ENCODE measurements around the gene OR51B2. TPM values are rescaled to one million over a fixed set of nuclear protein-coding genes. Genes with fewer than 3 reads are reported as not detected.
"Not testable (repeated sequence)": the region's sequence is repeated elsewhere in the genome, so short reads cannot be mapped to it uniquely, and the experiment has no call there.

Gene OR51B2
- total RNA-seq, 4 donors from 2014 or later, result not detected

GRCh38 chr11:5297721-5298323 is 26.3 kb downstream of the OR51B2 start:
- 49 to 50% methylated on average over 4 of the region's 4 CpGs for WGBS, 2 donors (ENCODE audit: low coverage in 1 of 2)
- no peaks in the 10 kb centered on the region for H3K4me1 ChIP-seq
- H3K4me3 ChIP-seq, result no peak overlapping the region
- intact Hi-C loops (cut with DNase I; ENCODE audit: low total_unique reads), result no loop called here
- in situ Hi-C loops (cut with MboI; ENCODE audit: low pct_ligation_motif_present in 1 of 4, low pct_unique_long_range_greater_than_20kb in 1 of 4, low sequenced_read_pairs in 3 of 4), result no loop called here
- no peak overlapping the region for H3K27ac ChIP-seq
- no peak for TF ChIP-seq POLR2AphosphoS5 (IDR thresholded peaks at IDR 0.05)
- no peak for TF ChIP-seq CTCF (IDR thresholded peaks at IDR 0.05)
- TF ChIP-seq POLR2A (IDR thresholded peaks at IDR 0.05), result no peak
- no peak for TF ChIP-seq EP300 (IDR thresholded peaks at IDR 0.05; ENCODE audit: low read depth)
- H3K36me3 ChIP-seq, result no peaks in the 10 kb centered on the region
- no peaks in the 10 kb centered on the region for H3K27me3 ChIP-seq
- no peaks in the 10 kb centered on the region for H3K9me3 ChIP-seq
- DNase-seq, result no peak

GRCh38 chr11:5294342-5294995 is 29.6 kb downstream of the OR51B2 start:
- 98% methylated on average over 27 of the region's 41 CpGs; no CpG with 5 or more reads in 1 of the 2 donors for WGBS, 2 donors (ENCODE audit: low coverage in 1 of 2)
- in situ Hi-C loops (cut with MboI; ENCODE audit: low pct_ligation_motif_present in 1 of 4, low pct_unique_long_range_greater_than_20kb in 1 of 4, low sequenced_read_pairs in 3 of 4); intact Hi-C loops (cut with DNase I; ENCODE audit: low total_unique reads): not testable (repeated sequence)

GRCh38 chr11:5293028-5293427 is 31.1 kb downstream of the OR51B2 start:
- DNase-seq, result no peak
- Histone ChIP-seq H3K27ac (no peak overlapping the region), H3K4me1 (no peaks in the 10 kb centered on the region), H3K27me3 (no peaks in the 10 kb centered on the region), H3K4me3 (no peak overlapping the region), H3K9me3 (no peaks in the 10 kb centered on the region), H3K36me3 (no peaks in the 10 kb centered on the region)
- 90 to 94% methylated on average over 3 to 8 of the region's 8 CpGs for WGBS, 2 donors (ENCODE audit: low coverage in 1 of 2)
- TF ChIP-seq POLR2AphosphoS5 (IDR thresholded peaks at IDR 0.05), result no peak
- TF ChIP-seq CTCF (IDR thresholded peaks at IDR 0.05), result no peak
- no peak for TF ChIP-seq EP300 (IDR thresholded peaks at IDR 0.05; ENCODE audit: low read depth)
- no peak for TF ChIP-seq POLR2A (IDR thresholded peaks at IDR 0.05)
- in situ Hi-C loops (cut with MboI; ENCODE audit: low pct_ligation_motif_present in 1 of 4, low pct_unique_long_range_greater_than_20kb in 1 of 4, low sequenced_read_pairs in 3 of 4) (no loop called here), intact Hi-C loops (cut with DNase I; ENCODE audit: low total_unique reads) (no loop called here)

More at GRCh38 chr11:5294342-5294995, 29.6 kb downstream of the OR51B2 start:
- not testable (repeated sequence) for DNase-seq, H3K27me3 ChIP-seq, H3K4me3 ChIP-seq, H3K9me3 ChIP-seq, H3K4me1 ChIP-seq, H3K27ac ChIP-seq, H3K36me3 ChIP-seq

- no peaks in the 10 kb centered on the region for H3K4me1 ChIP-seq
- in situ Hi-C loops (cut with MboI; ENCODE audit: low pct_ligation_motif_present in 1 of 4, low pct_unique_long_range_greater_than_20kb in 1 of 4, low sequenced_read_pairs in 3 of 4), result no loop called here
- no peak overlapping the region for H3K4me3 ChIP-seq
- intact Hi-C loops (cut with DNase I; ENCODE audit: low total_unique reads), result no loop called here
- no peaks in the 10 kb centered on the region for H3K9me3 ChIP-seq
- H3K27ac ChIP-seq, result no peak overlapping the region
- TF ChIP-seq POLR2A (IDR thresholded peaks at IDR 0.05) (no peak), CTCF (IDR thresholded peaks at IDR 0.05) (peak in 3 of 5 experiments; percentile 6 to 24 (median 10))
- H3K27me3 ChIP-seq, result no peaks in the 10 kb centered on the region
- DNase-seq, result no peak
- no peaks in the 10 kb centered on the region for H3K36me3 ChIP-seq
- WGBS, 2 donors (ENCODE audit: low coverage in 1 of 2), result 65 to 82% methylated on average over 1 of the region's 1 CpG
These were observed 32.8 kb downstream of the OR51B2 start for GRCh38 chr11:5291207-5291838.
